NCI-H345 (cell line): Measurements from ENCODE around the gene MAP4.

Experiments
- DNase-seq: peaks from one replicate; lab custom pipeline; 2025; lab: John Stamatoyannopoulos, UW

The MAP4 gene

DNA sequence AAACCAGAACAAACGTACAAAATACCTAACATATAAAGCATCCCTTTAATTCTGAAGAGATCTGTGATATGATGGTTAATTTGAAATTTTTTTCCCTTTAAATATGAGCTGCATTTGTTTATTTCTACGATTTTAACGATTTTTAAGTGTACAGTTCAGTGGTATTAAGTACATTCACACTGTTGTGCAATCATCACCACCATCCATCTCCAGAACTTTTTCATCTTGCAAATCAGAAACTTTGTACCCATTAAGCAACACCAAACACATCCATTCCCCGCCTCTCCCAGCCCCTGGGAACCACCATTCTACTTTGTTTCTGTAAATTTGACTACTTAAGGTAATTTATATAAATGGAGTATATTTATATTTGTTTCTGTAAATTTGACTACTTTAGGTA, 51.5 kb downstream of the MAP4 start:
- no peak for DNase-seq

GRCh38 chr3:47961815-47962606, 54.2 kb downstream of the MAP4 start:
- DNase-seq: no peak

DNA sequence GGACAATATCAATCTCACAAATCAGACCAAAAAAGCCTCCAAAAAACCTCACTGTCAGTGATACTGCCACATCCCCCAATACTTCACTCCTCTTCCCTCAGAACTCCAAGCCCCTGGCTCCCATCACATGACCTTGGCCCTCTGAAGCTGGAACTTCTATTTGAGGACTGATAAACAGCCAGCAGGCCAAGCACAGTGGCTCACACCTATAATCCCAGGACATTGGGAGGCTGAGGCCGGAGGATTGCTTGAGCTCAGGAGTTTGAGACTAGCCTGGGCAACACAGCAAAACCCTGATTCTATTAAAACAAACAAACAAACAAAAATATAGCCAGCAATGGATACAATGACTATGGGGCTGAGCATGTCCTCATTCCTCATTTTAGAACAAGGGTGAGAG, 55.2 kb downstream of the MAP4 start:
- no peak for DNase-seq

DNA sequence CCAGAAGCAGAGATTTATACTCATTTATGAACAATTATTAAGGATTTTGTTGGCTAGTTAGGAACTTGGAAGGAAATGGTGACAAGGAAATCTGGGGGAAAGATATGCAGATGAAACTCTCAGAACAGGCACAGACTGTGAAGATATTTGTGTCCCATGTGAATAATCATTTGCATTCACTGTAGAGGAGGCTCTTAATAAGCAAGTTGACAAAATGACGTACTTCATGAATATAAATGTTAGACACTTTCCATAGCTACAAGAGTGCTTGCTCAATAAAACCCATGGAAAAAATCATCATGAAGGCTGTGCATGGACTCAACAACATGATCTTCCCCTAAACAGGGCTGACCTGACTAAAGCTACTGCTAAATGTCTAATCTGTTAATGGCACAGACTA, 59.7 kb downstream of the MAP4 start:
- no peak for DNase-seq

DNA sequence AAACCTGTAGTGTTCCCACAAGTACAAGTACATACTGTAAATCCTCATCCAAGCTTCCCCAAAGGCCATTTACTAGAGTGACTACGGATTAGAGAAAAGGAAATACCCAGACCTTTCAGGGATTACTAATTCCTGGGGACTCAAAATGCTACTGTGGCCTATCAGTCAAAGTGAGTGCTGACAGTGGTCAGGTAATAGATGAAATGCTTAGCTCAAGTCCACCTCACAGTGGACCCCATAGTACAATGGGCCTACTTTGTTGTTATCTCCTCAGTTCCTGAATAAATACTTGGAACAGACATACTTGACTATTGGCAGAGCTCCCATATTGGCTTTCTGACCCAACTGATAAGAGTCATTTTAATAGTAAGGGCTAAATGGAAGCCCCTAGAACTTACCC, 61.6 kb downstream of the MAP4 start:
- DNase-seq: no peak

GRCh38 chr3:47950453-47951169, 65.6 kb downstream of the MAP4 start:
- DNase-seq: no peak

- DNase-seq: no peak
These were observed 66.2 kb downstream of the MAP4 start for GRCh38 chr3:47949979-47950378.

DNA sequence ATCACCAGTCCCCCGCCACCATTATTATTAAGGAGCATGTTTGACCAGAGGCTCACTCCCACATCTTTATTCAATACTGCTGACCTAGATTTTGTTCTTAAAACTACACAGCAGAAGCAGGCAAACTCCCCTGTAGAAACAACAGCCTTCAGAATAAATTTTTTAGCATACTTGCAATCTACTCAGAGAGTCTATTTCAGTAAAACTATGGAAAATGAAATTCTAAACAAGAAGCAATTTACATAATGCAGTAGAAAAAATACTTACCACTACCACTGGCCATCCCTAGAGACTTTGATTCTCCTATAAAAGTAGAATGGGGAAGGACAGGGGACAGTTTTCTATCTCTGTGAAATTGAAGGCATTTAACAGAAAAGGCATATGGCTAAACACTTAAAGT, 76.0 kb downstream of the MAP4 start:
- DNase-seq: no peak

DNA sequence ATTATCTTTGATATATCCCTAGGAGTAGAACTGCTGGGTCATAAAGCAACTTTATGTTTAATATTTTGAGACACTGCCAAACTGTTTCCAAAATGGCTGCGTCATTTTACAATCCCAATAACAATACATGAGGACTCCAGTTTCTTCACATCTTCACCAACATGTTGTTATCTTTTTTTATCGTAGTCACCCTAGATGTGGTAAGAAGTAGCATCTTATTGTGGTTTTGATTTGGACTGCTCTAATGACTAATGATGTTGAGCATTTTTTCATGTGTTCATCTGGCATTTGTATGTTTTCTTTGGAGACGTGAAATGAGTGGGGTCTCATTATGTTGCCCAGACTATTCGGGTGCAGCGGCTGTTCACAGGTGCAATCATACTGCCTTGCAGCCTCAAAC, 83.8 kb downstream of the MAP4 start:
- no peak for DNase-seq

GRCh38 chr3:47930979-47931378, 85.2 kb downstream of the MAP4 start:
- no peak for DNase-seq

DNA sequence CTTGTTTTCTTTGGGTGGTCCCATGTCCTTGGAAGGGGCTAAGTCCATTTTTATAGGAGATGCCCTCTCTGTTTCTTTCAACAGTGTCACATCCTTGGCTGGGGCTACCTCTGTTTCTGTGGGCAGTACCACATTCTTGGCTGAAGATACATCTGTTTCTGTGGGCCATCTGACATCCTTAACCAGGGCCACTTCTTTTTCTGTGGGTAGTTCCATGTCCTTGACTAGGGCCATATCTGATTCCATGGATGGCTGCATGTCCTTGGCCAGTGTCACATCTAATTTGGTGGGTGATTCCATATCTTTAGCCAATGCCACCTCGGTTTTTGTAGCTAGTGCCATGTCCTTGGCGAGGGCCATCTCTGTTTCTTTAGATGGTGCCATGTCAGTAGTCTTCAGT, 99.5 kb downstream of the MAP4 start:
- no peak for DNase-seq

GRCh38 chr3:47916201-47916600, 100.0 kb downstream of the MAP4 start:
- no peak for DNase-seq

GRCh38 chr3:47912006-47912504, 104.2 kb downstream of the MAP4 start:
- DNase-seq: no peak

DNA sequence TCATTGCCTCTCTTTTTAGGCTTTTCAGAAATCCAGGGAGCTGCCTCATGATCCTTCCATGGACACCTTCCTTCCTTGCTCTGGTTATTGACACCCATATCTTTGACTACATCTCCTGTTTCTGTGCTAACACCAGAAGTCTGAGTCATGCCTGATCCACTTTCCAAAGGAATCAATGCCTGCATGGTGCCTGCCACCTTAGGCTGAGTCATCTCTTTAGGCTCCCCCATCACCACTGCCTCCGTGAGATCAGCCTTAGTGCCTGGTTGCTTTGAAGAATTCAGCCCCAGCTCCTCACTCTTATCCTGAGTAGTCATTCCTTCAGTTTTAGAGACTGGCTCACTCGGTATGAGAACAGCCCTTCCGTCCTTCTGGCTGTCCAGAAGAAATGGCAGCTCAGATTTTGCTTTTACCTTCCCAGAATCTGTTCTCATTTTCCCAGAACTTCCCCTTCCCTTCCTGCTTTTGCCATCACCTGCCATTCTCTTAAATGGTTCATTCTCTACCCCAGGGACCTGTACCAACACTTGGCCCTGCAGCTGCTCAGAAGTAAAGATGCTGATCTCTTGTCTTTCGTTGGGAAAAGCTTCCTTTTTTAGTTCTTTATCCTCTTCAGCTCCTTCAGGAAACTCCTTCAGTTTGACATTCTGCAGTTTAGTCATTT, 105.3 kb downstream of the MAP4 start:
- no peak for DNase-seq

- DNase-seq: no peak
These were observed 106.0 kb downstream of the MAP4 start for GRCh38 chr3:47910233-47910632.

- DNase-seq: no peak
These were observed 106.6 kb downstream of the MAP4 start for GRCh38 chr3:47909607-47910006.

GRCh38 chr3:47908744-47909143, 107.5 kb downstream of the MAP4 start:
- DNase-seq: no peak

- DNase-seq: no peak
These were observed 108.4 kb downstream of the MAP4 start for GRCh38 chr3:47907784-47908183.

DNA sequence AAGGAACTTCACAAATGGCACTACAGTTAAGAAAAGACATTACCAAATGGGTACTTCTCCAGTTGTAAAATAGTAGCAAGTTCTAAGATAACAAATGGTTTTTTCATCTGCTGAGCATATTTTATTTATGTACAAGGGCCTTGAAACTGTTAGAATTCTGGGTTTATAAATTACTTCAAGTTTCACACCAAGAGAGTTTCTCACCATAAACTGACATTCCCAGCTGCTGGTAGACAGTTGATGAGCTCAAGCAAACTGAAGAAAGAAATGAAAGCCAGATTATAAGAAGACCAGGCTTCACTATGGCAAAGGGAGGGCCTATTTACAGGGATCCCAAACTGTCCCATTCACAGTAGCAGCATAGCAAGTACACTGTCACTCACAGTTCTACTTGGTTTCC, 113.5 kb downstream of the MAP4 start:
- DNase-seq: no peak

- DNase-seq: no peak
These were observed 114.9 kb downstream of the MAP4 start for GRCh38 chr3:47901280-47901833.

DNA sequence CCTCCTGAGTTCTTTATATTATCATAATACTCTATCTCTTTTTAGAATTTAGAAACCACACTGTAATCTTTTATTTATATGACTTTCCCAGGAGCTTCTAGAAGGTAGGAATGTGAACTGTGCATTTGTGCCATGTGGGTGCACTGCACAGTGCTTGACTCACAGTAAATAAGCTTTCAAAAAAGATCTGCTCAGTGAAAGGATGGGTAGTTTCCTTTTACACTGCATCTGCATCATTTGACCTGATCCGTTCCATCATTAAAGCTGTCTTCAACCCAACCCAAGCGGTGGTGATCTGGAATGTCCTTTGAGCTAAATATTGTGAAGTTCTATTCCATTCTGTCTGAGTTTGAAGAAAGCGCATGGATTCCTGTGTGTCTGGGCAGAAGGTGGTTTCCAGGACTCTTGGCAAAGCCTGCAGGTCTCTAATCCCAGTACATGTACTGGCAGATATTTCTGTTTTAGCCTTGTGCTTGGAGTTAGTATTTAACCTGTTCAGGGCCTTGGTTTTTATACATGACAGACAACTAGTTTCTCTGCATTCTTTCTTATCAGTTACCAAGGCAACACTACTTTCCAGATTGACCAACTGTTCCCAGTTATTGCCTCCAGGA, 116.6 kb downstream of the MAP4 start:
- no peak for DNase-seq

- no peak for DNase-seq
These were observed 118.3 kb downstream of the MAP4 start for GRCh38 chr3:47897954-47898353.
